GM21423 (cell line): ENCODE data around the gene DDX19B.
"Not testable (repeated sequence)": the region's sequence is repeated elsewhere in the genome, so short reads cannot be mapped to it uniquely, and the experiment has no call there.

Experiments used
- ATAC-seq: cut with Tn5 transposase; IDR thresholded peaks from one replicate; pipeline ENCODE4 v1.9.1; 2021; ENCODE audit warnings: mild to moderate bottlenecking, moderate library complexity; ENCODE audit not compliant: unreplicated experiment

Gene DDX19B

GRCh38 chr16:70298988-70299938 lies at the start of gene DDX19B:
TSS of gene DDX19B (plus strand) at chr16:70299186. CDS start at chr16:70299298, 112 bp downstream.
- peak; percentile 82 for ATAC-seq

- not testable (repeated sequence) for ATAC-seq
These were observed 49.3 kb upstream of the DDX19B start for GRCh38 chr16:70249697-70250096.

- ATAC-seq: peak; percentile 45
These were observed 48.0 kb upstream of the DDX19B start for GRCh38 chr16:70250748-70251628.

- peak; percentile 90 for ATAC-seq
These were observed 47.2 kb upstream of the DDX19B start, which contains the start of gene EXOSC6 for GRCh38 chr16:70251629-70252354. TSS of gene EXOSC6 (minus strand) at chr16:70251940. CDS start at chr16:70251900, 40 bp downstream.

- no peak for ATAC-seq
These were observed 46.5 kb upstream of the DDX19B start for GRCh38 chr16:70252355-70252988.

GRCh38 chr16:70253291-70254106 lies 45.5 kb upstream of the DDX19B start:
- ATAC-seq: no peak

- no peak for ATAC-seq
These were observed 44.6 kb upstream of the DDX19B start for GRCh38 chr16:70254180-70254964.

GRCh38 chr16:70254965-70255286 lies 44.1 kb upstream of the DDX19B start:
- ATAC-seq: no peak

- ATAC-seq: no peak
These were observed 43.4 kb upstream of the DDX19B start for GRCh38 chr16:70255574-70255973.

GRCh38 chr16:70257391-70257790 lies 41.6 kb upstream of the DDX19B start:
- no peak for ATAC-seq

GRCh38 chr16:70258065-70258464 lies 40.9 kb upstream of the DDX19B start:
- ATAC-seq: no peak

GRCh38 chr16:70258946-70259345 lies 40.0 kb upstream of the DDX19B start:
- ATAC-seq: no peak

- not testable (repeated sequence) for ATAC-seq
These were observed 39.1 kb upstream of the DDX19B start for GRCh38 chr16:70259903-70260302.

GRCh38 chr16:70267516-70267915 lies 31.5 kb upstream of the DDX19B start:
- no peak for ATAC-seq

- ATAC-seq: not testable (repeated sequence)
These were observed 31.1 kb upstream of the DDX19B start for GRCh38 chr16:70267922-70268321.

- no peak for ATAC-seq
These were observed 29.5 kb upstream of the DDX19B start for GRCh38 chr16:70269471-70269870.

GRCh38 chr16:70270176-70270575 lies 28.8 kb upstream of the DDX19B start:
- ATAC-seq: no peak

GRCh38 chr16:70271696-70272095 lies 27.3 kb upstream of the DDX19B start:
- no peak for ATAC-seq

GRCh38 chr16:70276392-70276791 lies 22.6 kb upstream of the DDX19B start:
- ATAC-seq: no peak
